ENCODE results near the gene B3GALT6. TPM values are rescaled to one million over a fixed set of nuclear protein-coding genes. Genes with fewer than 3 reads are reported as not detected.

Gene B3GALT6
- total RNA-seq (10 to 100 TPM; 10.9 to 29.0 (median 22.8) TPM), polyA plus RNA-seq (10 to 100 TPM in 1 of 2 donors, 1 to 10 TPM in 1; 7.2 to 12.7 TPM), total RNA-seq (15.2 reads per million, percentile 44 among the genes with 10 or more reads in this experiment)

GRCh38 chr1:1232208-1232795 is at the start of gene B3GALT6:
TSS of gene B3GALT6 (plus strand) at chr1:1232237. CDS start at chr1:1232279, 42 bp downstream.
- ATAC-seq, result no peak
- H3K9me3 ChIP-seq (ENCODE audit: control insufficient read depth in 2 of 3, low read length in 3 of 3), result no peaks in the 10 kb centered on the region
- H3K27me3 ChIP-seq (ENCODE audit: control insufficient read depth in 2 of 2, insufficient read depth in 2 of 2, low read length in 2 of 2), result no peaks in the 10 kb centered on the region
- H3K4me1 ChIP-seq (ENCODE audit: control insufficient read depth in 2 of 2, insufficient read depth in 2 of 2, low read length in 2 of 2), result peaks cover 12 to 28% of the 10 kb centered on the region in 2 donors
- ChIA-PET CTCF (no interaction called here), POLR2A (interaction anchor here (1.0 to 1.7 kb wide), 2 partner anchors 18 to 143 kb away, joined by 3 to 7 read pairs; partner anchors contain the start of gene AURKAIP1)
- H3K27ac ChIP-seq (ENCODE audit: low read depth, low read length), result peak within 1 kb of the TSS; percentile 96
- Mint-ChIP-seq H3K27me3 (no peaks in the 10 kb centered on the region), H3K36me3 (peaks cover 0 to 19% (median 5%) of the 10 kb centered on the region in 5 donors), H3K27ac (peak within 1 kb of the TSS; percentile 68 to 94 (median 92)), H3K4me1 (peaks cover 16 to 42% (median 33%) of the 10 kb centered on the region in 7 donors), H3K9me3 (peaks cover 0 to 1% (median 0%) of the 10 kb centered on the region in 11 donors), H3K4me3 (peak within 1 kb of the TSS; percentile 89 to 96 (median 93))
- intact Hi-C loops (cut with micrococcal nuclease), result loop anchor here (1.0 to 2.0 kb wide), 6 partner anchors 41 to 220 kb away; partner anchors contain the start of genes C1orf159 (in 2 of the 2), PUSL1 (in 2 of the 2), UBE2J2 (in 2 of the 2) and ISG15 (in 1 of the 2)
- peaks cover 0 to 30% (median 0%) of the 10 kb centered on the region in 3 experiments for H3K36me3 ChIP-seq (ENCODE audit: control insufficient read depth in 2 of 3, insufficient read depth in 3 of 3, low read length in 3 of 3)
- H3K4me3 ChIP-seq (ENCODE audit: low read length), result peak within 1 kb of the TSS; percentile 90
- no peak for DNase-seq

- intact Hi-C loops (cut with micrococcal nuclease), result no loop called here
- Mint-ChIP-seq H3K4me3 (no peak overlapping the region), H3K36me3 (no peaks in the 10 kb centered on the region), H3K4me1 (peaks cover 0 to 8% (median 2%) of the 10 kb centered on the region in 7 donors), H3K27ac (no peak overlapping the region), H3K9me3 (no peaks in the 10 kb centered on the region), H3K27me3 (peaks cover 0 to 19% (median 5%) of the 10 kb centered on the region in 5 donors)
- DNase-seq, result no peak
- ATAC-seq, result no peak
- POLR2A ChIA-PET, result no interaction called here
- Histone ChIP-seq H3K4me3 (ENCODE audit: low read length) (no peak overlapping the region), H3K27ac (ENCODE audit: low read depth, low read length) (no peak overlapping the region), H3K9me3 (ENCODE audit: control insufficient read depth in 2 of 3, low read length in 3 of 3) (no peaks in the 10 kb centered on the region), H3K4me1 (ENCODE audit: control insufficient read depth in 2 of 2, insufficient read depth in 2 of 2, low read length in 2 of 2) (no peaks in the 10 kb centered on the region), H3K27me3 (ENCODE audit: control insufficient read depth in 2 of 2, insufficient read depth in 2 of 2, low read length in 2 of 2) (no peaks in the 10 kb centered on the region), H3K36me3 (ENCODE audit: control insufficient read depth in 2 of 3, insufficient read depth in 3 of 3, low read length in 3 of 3) (no peaks in the 10 kb centered on the region)
- CTCF ChIA-PET, result interaction anchor here (0.6 kb wide), 1 partner anchor 60 kb away, joined by 3 read pairs; no protein-coding TSS in a partner anchor
These were observed 49.4 kb upstream of the B3GALT6 start for GRCh38 chr1:1182491-1183220.

GRCh38 chr1:1183221-1183747 is 48.8 kb upstream of the B3GALT6 start:
- peak overlapping the region in 1 of 9 donors; percentile 55 for H3K27ac Mint-ChIP-seq
- no peak for ATAC-seq

GRCh38 chr1:1183833-1184775 is 47.9 kb upstream of the B3GALT6 start:
- Histone ChIP-seq H3K4me3 (ENCODE audit: low read length) (no peak overlapping the region), H3K9me3 (ENCODE audit: control insufficient read depth in 2 of 3, low read length in 3 of 3) (no peaks in the 10 kb centered on the region), H3K27ac (ENCODE audit: low read depth, low read length) (no peak overlapping the region), H3K4me1 (ENCODE audit: control insufficient read depth in 2 of 2, insufficient read depth in 2 of 2, low read length in 2 of 2) (no peaks in the 10 kb centered on the region), H3K36me3 (ENCODE audit: control insufficient read depth in 2 of 3, insufficient read depth in 3 of 3, low read length in 3 of 3) (no peaks in the 10 kb centered on the region), H3K27me3 (ENCODE audit: control insufficient read depth in 2 of 2, insufficient read depth in 2 of 2, low read length in 2 of 2) (no peaks in the 10 kb centered on the region)
- ChIA-PET POLR2A (no interaction called here), CTCF (no interaction called here)
- peak overlapping the region in 1 of 10 donors; percentile 54 for H3K4me3 Mint-ChIP-seq
- no peak for DNase-seq
- peaks cover 0 to 19% (median 5%) of the 10 kb centered on the region in 5 donors for H3K27me3 Mint-ChIP-seq
- no peak overlapping the region for H3K27ac Mint-ChIP-seq
- ATAC-seq, result no peak
- peaks cover 0 to 8% (median 3%) of the 10 kb centered on the region in 7 donors for H3K4me1 Mint-ChIP-seq
- intact Hi-C loops (cut with micrococcal nuclease), result no loop called here
- H3K36me3 Mint-ChIP-seq, result no peaks in the 10 kb centered on the region
- peaks cover 0 to 4% (median 0%) of the 10 kb centered on the region in 11 donors for H3K9me3 Mint-ChIP-seq

More at GRCh38 chr1:1183221-1183747, 48.8 kb upstream of the B3GALT6 start:
- Mint-ChIP-seq H3K9me3 (no peaks in the 10 kb centered on the region), H3K36me3 (no peaks in the 10 kb centered on the region), H3K4me3 (peak overlapping the region in 2 of 10 donors; percentile 1 to 54), H3K27me3 (peaks cover 0 to 19% (median 5%) of the 10 kb centered on the region in 5 donors), H3K4me1 (peaks cover 0 to 8% (median 3%) of the 10 kb centered on the region in 7 donors)
- Histone ChIP-seq H3K4me1 (ENCODE audit: control insufficient read depth in 2 of 2, insufficient read depth in 2 of 2, low read length in 2 of 2) (no peaks in the 10 kb centered on the region), H3K27me3 (ENCODE audit: control insufficient read depth in 2 of 2, insufficient read depth in 2 of 2, low read length in 2 of 2) (no peaks in the 10 kb centered on the region), H3K4me3 (ENCODE audit: low read length) (no peak overlapping the region), H3K36me3 (ENCODE audit: control insufficient read depth in 2 of 3, insufficient read depth in 3 of 3, low read length in 3 of 3) (no peaks in the 10 kb centered on the region), H3K27ac (ENCODE audit: low read depth, low read length) (no peak overlapping the region), H3K9me3 (ENCODE audit: control insufficient read depth in 2 of 3, low read length in 3 of 3) (no peaks in the 10 kb centered on the region)
- intact Hi-C loops (cut with micrococcal nuclease), result no loop called here
- POLR2A ChIA-PET, result no interaction called here
- CTCF ChIA-PET, result interaction anchor here (0.6 kb wide), 1 partner anchor 61 kb away, joined by 3 read pairs; no protein-coding TSS in a partner anchor
- no peak for DNase-seq

GRCh38 chr1:1185101-1185765 is 46.8 kb upstream of the B3GALT6 start:
- no peaks in the 10 kb centered on the region for H3K36me3 ChIP-seq (ENCODE audit: control insufficient read depth in 2 of 3, insufficient read depth in 3 of 3, low read length in 3 of 3)
- H3K27ac ChIP-seq (ENCODE audit: low read depth, low read length), result no peak overlapping the region
- Mint-ChIP-seq H3K36me3 (no peaks in the 10 kb centered on the region), H3K4me3 (no peak overlapping the region), H3K4me1 (peaks cover 0 to 8% (median 3%) of the 10 kb centered on the region in 7 donors), H3K27me3 (peaks cover 0 to 25% (median 5%) of the 10 kb centered on the region in 5 donors), H3K27ac (no peak overlapping the region), H3K9me3 (peaks cover 0 to 4% (median 0%) of the 10 kb centered on the region in 11 donors)
- H3K4me3 ChIP-seq (ENCODE audit: low read length), result no peak overlapping the region
- no peak for ATAC-seq
- no peaks in the 10 kb centered on the region for H3K4me1 ChIP-seq (ENCODE audit: control insufficient read depth in 2 of 2, insufficient read depth in 2 of 2, low read length in 2 of 2)
- intact Hi-C loops (cut with micrococcal nuclease), result no loop called here
- no peak for DNase-seq
- CTCF ChIA-PET, result no interaction called here
- H3K9me3 ChIP-seq (ENCODE audit: control insufficient read depth in 2 of 3, low read length in 3 of 3), result no peaks in the 10 kb centered on the region
- H3K27me3 ChIP-seq (ENCODE audit: control insufficient read depth in 2 of 2, insufficient read depth in 2 of 2, low read length in 2 of 2), result no peaks in the 10 kb centered on the region
- POLR2A ChIA-PET, result no interaction called here
